ENCODE results near the gene KRTAP12-2.
"Not testable (repeated sequence)": the region's sequence is repeated elsewhere in the genome, so short reads cannot be mapped to it uniquely, and the experiment has no call there.

Gene KRTAP12-2

DNA sequence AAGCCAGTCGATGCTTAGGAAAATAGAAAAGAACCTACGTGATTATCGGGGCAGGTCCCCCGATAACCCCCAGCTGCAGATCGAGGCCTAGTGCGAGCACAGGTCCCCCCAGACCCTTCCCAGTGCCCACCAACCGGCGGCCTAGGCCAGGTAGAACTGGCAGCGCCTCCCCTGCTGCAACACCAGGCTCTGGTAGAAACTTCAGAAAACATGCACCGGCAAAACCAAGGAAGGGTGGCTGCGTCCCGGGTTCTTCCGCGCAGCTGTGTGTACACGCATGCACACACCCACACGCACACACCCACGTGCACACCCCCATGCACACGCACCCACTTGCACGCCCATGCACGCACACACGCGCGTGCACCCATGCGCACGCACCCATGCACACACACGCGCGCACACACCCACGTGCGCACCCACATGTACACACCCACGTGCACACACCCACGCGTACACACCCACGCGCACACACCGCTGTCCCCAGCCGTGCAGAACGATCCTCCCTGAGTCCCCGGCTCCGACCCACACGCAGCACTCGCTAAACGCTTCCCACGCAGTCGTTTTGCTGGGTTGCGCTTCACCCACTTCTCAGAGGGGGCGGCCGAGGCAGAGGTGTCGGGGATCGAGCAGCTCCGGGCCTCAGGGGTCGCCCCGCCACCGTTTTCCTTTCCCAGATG is 39.4 kb upstream of the KRTAP12-2 start:
- Mint-ChIP-seq H3K4me3 (no peak overlapping the region), H3K4me1 (no peaks in the 10 kb centered on the region), H3K27me3 (peaks cover 100% of the 10 kb centered on the region), H3K27ac (no peak overlapping the region), H3K36me3 (no peaks in the 10 kb centered on the region), H3K9me3 (no peaks in the 10 kb centered on the region)
- ATAC-seq, result no peak

DNA sequence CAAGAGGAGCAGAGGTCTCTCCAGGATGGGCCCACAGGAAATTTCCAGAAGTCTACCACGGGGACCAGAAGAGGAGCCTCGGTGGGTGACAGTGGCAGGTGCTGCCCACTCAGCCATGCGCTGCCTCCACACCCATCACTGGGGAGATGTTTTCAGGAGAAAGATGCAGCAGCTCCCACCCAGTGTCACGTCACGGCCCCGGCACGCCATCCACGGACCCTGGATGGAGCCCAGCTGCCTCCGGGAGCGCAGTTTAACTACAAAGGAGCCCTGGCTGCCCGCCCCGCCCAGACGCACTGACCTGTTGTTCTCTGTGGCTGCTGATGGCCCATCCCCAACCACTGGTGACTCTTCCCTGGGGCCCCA is 37.9 kb upstream of the KRTAP12-2 start:
- Mint-ChIP-seq H3K9me3 (no peaks in the 10 kb centered on the region), H3K4me3 (no peak overlapping the region), H3K36me3 (no peaks in the 10 kb centered on the region), H3K27me3 (peaks cover 100% of the 10 kb centered on the region), H3K4me1 (no peaks in the 10 kb centered on the region), H3K27ac (no peak overlapping the region)
- ATAC-seq, result no peak

DNA sequence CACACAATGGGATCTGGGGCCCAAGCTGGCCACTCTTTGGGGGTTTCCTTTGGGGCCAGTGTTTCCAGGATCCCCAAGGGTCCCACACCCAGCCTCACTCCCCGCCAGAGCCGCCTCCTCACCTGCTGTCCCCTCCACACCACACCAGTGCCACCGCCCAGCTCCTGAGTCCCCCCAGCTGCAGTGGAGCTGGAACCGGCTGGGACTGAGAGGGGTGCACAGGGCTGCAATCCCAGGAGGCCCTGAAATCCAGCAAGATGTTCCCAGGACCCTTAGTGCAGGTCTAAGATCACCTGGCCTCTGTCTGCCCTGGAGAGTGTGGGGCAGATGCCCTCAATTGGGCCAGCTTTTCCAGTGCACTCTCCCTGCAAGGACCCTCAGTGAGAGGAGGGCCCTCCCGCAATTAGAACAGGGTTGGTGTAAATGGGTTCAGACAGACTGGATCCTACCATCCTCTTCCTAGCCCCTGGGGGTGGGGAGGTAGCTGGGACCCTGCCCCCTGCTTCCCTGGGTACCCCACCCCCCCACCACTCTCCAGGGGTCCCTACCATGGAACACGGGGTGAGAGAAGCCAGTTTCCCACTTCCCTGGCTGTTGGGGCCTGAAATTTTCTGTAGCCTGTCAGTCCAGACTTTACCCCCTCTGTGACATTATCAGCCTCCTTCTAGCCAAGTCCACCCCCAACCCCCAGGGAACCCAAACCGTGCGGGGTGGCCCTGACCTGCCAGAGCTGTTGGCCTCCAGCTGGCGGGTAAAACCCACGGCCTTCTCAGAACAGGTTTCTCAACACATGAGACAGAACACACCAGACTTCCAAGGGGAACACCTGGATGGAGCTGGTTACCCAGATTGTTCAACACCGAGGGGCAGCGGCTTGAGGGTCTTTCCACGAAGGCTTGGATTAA is 37.3 kb upstream of the KRTAP12-2 start:
- H3K4me1 Mint-ChIP-seq, result no peaks in the 10 kb centered on the region
- H3K9me3 Mint-ChIP-seq, result no peaks in the 10 kb centered on the region
- ATAC-seq, result no peak
- H3K27ac Mint-ChIP-seq, result no peak overlapping the region
- no peaks in the 10 kb centered on the region for H3K36me3 Mint-ChIP-seq
- peaks cover 100% of the 10 kb centered on the region for H3K27me3 Mint-ChIP-seq
- H3K4me3 Mint-ChIP-seq, result no peak overlapping the region

DNA sequence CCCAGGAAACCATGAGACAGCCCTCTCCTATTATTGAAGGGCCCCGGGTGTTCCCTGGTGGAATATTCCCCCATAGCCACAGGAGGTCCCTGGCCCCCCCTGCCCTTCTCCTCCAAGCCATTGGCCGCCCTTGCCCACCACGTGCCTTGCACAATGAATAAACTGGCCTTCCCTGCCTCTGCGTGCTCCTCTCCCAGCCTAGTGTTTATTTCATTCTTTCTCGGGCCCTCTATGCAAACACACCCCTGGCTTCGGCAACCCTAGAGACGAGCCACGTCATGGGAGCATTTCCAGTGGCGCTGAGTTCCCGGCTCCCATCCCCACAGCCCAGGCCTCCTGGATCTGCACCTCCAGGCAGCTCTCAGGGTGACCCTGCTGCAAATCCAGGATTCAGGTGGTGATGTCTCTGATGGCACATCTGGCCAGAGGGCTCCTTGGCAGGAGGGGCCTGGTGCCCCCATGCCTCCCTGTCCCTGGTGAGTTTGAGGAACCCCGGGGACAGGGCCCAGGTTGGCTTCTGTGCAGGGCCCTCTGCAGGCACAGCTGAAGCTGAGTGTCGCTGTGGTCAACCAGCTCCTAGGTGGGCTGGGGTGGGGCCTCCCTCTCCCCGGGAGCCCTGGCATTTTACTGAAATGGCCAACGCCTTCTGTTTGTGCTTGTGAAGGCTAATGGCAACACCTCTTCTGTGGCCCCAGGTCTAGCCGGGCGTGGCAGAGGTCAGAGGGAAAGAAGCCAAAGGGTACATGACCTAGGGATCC is 36.4 kb upstream of the KRTAP12-2 start:
- no peaks in the 10 kb centered on the region for H3K36me3 Mint-ChIP-seq
- peak; percentile 6 for ATAC-seq
- H3K27ac Mint-ChIP-seq, result no peak overlapping the region
- no peak overlapping the region for H3K4me3 Mint-ChIP-seq
- no peaks in the 10 kb centered on the region for H3K4me1 Mint-ChIP-seq
- no peaks in the 10 kb centered on the region for H3K9me3 Mint-ChIP-seq
- peaks cover 97% of the 10 kb centered on the region for H3K27me3 Mint-ChIP-seq

DNA sequence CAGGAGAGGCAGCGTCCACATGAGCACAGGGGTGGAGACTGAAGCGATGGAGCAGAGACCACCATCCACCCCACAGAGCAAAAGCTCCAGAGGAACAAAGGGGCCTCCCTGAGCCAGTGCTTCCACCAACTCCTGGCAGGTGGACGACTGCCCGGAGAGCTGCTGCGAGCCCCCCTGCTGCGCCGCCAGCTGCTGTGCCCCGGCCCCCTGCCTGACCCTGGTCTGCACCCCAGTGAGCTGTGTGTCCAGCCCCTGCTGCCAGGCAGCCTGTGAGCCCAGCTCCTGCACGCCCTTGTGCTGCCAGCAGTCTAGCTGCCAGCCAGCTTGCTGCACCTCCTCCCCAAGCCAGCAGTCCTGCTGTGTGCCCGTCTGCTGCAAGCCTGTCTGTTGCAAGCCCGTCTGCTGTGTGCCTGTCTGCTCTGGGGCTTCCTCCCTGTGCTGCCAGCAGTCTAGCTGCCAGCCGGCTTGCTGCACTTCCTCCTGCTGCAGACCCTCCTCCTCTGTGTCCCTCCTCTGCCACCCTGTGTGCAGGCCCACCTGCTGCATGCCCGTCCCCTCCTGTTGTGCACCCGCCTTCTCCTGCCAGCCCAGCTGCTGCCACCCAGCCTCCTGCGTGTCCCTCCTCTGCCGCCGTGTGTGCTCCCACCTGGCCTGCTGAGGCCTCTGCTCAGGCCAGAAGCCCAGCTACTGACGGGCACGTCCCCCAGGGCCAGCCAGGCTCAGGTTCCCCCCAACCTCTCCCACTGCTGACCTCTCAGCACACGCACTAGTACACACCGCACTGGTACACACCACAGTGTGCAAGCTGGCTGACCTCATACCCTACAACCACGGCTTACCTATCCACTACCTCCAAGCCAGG is 35.6 kb upstream of the KRTAP12-2 start:
- ATAC-seq, result peak; percentile 53
- H3K27ac Mint-ChIP-seq, result no peak overlapping the region
- no peaks in the 10 kb centered on the region for H3K36me3 Mint-ChIP-seq
- H3K9me3 Mint-ChIP-seq, result no peaks in the 10 kb centered on the region
- peaks cover 97% of the 10 kb centered on the region for H3K27me3 Mint-ChIP-seq
- H3K4me1 Mint-ChIP-seq, result no peaks in the 10 kb centered on the region
- H3K4me3 Mint-ChIP-seq, result no peak overlapping the region

DNA sequence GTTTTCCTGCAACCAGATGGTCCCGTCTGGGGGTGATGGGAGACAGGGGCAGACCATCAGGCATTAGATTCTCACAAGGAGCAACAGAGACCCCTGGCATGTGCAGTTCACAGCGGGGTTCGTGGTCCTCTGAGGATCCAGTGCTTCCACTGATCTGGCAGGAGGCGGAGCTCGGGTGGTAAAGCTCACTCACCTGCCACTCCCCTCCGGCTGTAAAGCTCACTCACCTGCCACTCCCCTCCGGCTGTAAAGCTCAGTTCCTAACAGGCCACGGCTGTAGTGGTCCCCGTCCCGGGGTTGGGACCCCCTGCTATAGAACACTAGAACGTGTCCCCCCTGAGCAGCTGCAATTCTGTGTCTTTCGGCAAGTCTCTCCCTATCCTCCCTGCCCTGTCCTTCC is 34.8 kb upstream of the KRTAP12-2 start:
- no peak overlapping the region for H3K27ac Mint-ChIP-seq
- H3K4me3 Mint-ChIP-seq, result no peak overlapping the region
- peaks cover 97% of the 10 kb centered on the region for H3K27me3 Mint-ChIP-seq
- H3K36me3 Mint-ChIP-seq, result no peaks in the 10 kb centered on the region
- no peaks in the 10 kb centered on the region for H3K9me3 Mint-ChIP-seq
- no peaks in the 10 kb centered on the region for H3K4me1 Mint-ChIP-seq
- ATAC-seq, result no peak

DNA sequence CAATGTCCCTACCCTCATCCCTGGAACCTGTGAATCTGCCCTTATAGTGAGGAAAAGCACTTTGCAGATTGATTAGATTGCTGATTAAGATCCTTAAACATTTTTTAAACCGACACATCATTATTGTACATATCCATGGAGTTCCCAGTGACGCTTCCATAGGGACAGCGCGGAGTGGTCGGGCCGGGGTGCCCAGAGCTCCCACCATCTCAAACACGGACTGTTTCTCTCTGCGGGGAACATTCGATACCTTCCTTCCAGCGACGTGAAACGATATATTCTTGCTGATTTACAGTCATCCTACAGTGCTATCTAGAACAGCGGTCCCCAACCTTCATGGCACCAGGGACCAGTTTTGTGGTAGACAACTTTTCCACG is 34.3 kb upstream of the KRTAP12-2 start:
- no peak overlapping the region for H3K27ac Mint-ChIP-seq
- no peak overlapping the region for H3K4me3 Mint-ChIP-seq
- ATAC-seq, result no peak
- no peaks in the 10 kb centered on the region for H3K9me3 Mint-ChIP-seq
- peaks cover 97% of the 10 kb centered on the region for H3K27me3 Mint-ChIP-seq
- no peaks in the 10 kb centered on the region for H3K36me3 Mint-ChIP-seq
- no peaks in the 10 kb centered on the region for H3K4me1 Mint-ChIP-seq

DNA sequence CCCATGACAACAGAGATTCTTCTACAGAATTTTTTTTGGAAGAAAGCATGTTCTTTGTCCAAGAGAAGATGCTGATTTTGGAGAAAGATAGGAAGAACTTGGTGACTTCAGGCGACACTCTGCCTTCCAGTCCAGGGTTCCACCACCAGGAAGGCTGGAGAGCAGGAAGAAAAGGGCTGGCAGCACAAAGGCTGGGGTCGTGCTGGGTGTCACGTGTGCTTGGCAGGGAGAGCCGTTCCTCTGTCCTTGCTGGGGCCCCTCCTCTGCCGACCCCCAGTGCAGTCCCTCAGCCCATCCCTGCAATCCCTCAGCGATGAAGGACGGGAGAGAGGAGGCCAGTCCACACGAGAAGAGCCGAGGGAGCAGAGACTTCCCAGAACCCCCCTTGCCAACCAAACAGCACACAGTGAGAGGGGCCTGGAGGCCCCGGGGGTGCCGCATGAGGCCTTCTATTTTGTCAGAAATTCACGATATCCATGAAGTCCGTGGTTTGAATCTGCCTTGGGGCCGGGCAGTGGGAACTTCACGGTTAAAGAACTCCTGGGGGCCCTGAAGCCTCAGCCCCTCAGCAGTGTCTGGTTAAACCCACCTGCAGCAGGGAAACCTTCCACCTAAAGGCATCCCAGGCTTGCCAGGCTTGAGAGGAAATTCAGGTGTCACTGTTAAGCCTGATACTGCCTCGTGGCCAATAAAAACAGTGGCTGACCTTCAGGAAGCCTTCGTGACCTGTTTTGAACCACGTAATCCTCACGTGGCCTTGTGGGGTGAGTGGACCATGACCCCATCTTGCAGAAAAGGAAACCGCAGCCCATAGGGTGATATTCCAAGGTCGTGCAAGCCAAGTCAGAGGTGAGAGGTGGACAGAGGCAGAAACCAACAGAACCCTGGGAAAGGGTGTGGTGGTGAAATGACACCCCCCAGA is 33.6 kb upstream of the KRTAP12-2 start:
- no peak overlapping the region for H3K27ac Mint-ChIP-seq
- H3K4me3 Mint-ChIP-seq, result no peak overlapping the region
- peaks cover 97% of the 10 kb centered on the region for H3K27me3 Mint-ChIP-seq
- no peaks in the 10 kb centered on the region for H3K4me1 Mint-ChIP-seq
- ATAC-seq, result no peak
- no peaks in the 10 kb centered on the region for H3K36me3 Mint-ChIP-seq
- H3K9me3 Mint-ChIP-seq, result no peaks in the 10 kb centered on the region

DNA sequence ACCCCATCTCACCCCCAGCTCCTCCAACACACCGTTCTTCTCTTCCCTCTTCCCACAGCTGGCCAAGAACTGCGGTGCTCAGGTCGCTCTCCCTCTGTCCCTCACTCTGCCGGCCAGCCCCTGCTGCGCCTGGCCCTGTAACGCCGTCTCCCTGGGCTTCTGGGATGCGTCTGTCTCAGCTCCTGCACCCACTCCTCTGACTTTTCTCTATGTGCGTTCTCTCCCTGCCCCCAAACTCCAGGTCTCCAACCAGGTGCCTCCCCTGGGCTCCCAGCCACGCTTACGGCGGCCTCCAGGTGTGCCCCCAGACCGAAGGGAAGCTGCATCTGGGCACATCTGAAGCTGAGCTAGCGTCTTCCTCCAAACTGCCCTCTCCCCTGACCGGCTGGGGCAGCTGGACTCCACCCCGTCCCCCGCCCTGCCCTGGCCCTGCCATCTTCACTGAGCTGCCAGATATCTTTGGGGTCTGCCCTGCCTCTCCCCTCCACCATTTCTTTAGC is 32.8 kb upstream of the KRTAP12-2 start:
- Mint-ChIP-seq H3K4me1 (no peaks in the 10 kb centered on the region), H3K27ac (no peak overlapping the region), H3K9me3 (no peaks in the 10 kb centered on the region), H3K4me3 (no peak overlapping the region), H3K27me3 (peaks cover 91% of the 10 kb centered on the region), H3K36me3 (no peaks in the 10 kb centered on the region)
- no peak for ATAC-seq

DNA sequence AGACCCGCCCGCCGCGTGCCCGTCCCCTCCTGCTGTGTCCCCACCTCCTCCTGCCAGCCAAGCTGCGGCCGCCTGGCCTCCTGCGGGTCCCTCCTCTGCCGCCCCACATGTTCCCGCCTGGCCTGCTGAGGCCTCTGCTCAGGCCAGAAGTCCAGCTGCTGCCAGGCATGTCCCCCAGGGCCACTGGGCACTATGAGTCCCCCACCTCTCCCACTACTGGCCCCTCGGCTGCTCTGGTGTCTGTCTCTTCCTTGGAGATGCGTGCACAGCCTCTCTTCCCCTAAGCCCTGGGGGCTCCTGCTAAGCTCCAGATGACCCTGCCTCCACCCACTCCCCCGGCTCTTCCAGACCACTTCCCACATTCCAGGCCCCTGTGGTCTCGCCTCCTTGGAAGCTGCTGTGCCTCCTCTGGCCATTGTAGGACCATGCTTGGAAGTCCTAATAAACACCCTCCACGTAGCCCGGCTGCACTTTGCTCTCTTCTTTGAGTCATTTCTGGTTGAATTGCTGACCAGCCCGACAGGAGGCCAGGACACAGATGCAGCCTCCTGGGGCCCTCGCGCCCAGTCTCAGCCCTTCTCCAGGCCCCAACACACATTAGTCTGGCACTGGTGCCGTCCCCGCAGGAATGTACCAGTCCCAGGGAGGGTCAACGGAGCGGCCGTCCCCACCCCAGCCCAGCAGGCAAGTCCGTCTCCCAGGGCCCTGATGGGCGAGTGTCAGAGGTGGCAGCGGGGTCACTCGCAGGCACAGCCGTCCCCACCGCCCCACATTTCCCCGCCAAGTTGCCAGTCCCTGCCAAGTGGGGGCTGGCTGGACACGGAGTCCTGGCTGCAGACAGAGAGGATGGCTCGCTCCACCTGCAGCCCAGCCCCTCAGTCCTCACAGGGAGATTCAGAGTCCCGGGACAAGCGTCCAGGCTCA is 31.3 kb upstream of the KRTAP12-2 start:
- Mint-ChIP-seq H3K4me3 (no peak overlapping the region), H3K4me1 (no peaks in the 10 kb centered on the region), H3K36me3 (no peaks in the 10 kb centered on the region), H3K9me3 (peaks cover 5% of the 10 kb centered on the region), H3K27me3 (peaks cover 76% of the 10 kb centered on the region), H3K27ac (no peak overlapping the region)
- ATAC-seq, result no peak

DNA sequence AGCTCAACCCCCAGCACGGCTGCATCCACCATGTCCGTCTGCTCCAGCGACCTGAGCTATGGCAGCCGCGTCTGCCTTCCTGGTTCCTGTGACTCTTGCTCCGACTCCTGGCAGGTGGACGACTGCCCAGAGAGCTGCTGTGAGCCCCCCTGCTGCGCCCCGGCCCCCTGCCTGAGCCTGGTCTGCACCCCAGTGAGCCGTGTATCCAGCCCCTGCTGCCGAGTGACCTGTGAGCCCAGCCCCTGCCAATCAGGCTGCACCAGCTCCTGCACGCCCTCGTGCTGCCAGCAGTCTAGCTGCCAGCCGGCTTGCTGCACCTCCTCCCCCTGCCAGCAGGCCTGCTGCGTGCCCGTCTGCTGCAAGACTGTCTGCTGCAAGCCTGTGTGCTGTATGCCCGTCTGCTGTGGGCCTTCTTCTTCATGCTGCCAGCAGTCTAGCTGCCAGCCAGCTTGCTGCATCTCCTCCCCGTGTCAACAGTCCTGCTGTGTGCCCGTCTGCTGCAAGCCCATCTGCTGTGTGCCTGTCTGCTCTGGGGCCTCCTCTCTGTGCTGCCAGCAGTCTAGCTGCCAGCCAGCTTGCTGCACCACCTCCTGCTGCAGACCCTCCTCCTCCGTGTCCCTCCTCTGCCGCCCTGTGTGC is 30.6 kb upstream of the KRTAP12-2 start, which contains the start of gene KRTAP10-12:
TSS of gene KRTAP10-12 (plus strand) at position 1 of the 639 bp plus-strand sequence. CDS start at position 31, 30 bp downstream.
- H3K27ac Mint-ChIP-seq, result not testable (repeated sequence)

DNA sequence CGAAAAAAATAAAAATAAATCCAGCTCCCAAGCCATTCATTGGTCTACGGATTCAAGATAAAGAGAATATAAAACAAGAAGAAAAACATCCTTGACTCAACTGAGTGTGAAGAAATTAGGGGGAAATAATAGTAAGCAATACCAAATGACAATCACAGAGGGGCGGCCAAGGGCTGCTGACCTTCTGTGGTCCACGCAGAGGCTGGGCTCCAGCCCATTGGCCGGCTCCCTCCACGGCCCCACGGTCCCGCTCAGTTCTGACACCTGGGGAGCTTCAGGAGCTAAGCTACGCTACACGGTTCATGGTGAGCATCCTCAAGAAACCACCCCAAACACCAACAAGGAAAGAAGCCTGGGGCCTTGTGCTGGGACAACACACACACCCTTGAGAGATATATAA is 29.8 kb upstream of the KRTAP12-2 start:
- H3K4me3 Mint-ChIP-seq, result no peak overlapping the region
- H3K36me3 Mint-ChIP-seq, result no peaks in the 10 kb centered on the region
- H3K4me1 Mint-ChIP-seq, result no peaks in the 10 kb centered on the region
- peaks cover 61% of the 10 kb centered on the region for H3K27me3 Mint-ChIP-seq
- peaks cover 8% of the 10 kb centered on the region for H3K9me3 Mint-ChIP-seq
- no peak overlapping the region for H3K27ac Mint-ChIP-seq
- no peak for ATAC-seq

More for the DNA sequence above, 30.6 kb upstream of the KRTAP12-2 start, which contains the start of gene KRTAP10-12:
- ATAC-seq, H3K36me3 Mint-ChIP-seq, H3K4me3 Mint-ChIP-seq, H3K4me1 Mint-ChIP-seq, H3K9me3 Mint-ChIP-seq: not testable (repeated sequence)
- peaks cover 68% of the 10 kb centered on the region for H3K27me3 Mint-ChIP-seq
